K562 (cell line): ENCODE data around the gene GABPB1. TPM values are rescaled to one million over a fixed set of nuclear protein-coding genes. Genes with fewer than 3 reads are reported as not detected.

Experiments
- ARHGAP35 ChIP-seq: fragments of 450-650 bp; IDR thresholded peaks from 2 replicates; pipeline ENCODE4 v1.6.1; 2018; ENCODE audit not compliant: partially characterized antibody
- CCAR2 ChIP-seq: fragments of 200-400 bp; formaldehyde crosslinking; IDR thresholded peaks from 2 replicates; pipeline ENCODE4 v1.6.1; 2017; ENCODE audit warnings: mild to moderate bottlenecking, low read depth, low read length
- DMBX1 ChIP-seq: fragments of 250-450 bp; sonication (Bioruptor Pico); IDR thresholded peaks from 2 replicates; pipeline ENCODE4 v1.8.0; 2022; ENCODE audit warnings: inconsistent platforms, mild to moderate bottlenecking, moderate library complexity, borderline replicate concordance
- EWSR1 ChIP-seq: fragments of 450-650 bp; IDR thresholded peaks from 2 replicates; pipeline ENCODE4 v1.6.1; 2018; ENCODE audit warnings: borderline replicate concordance, mild to moderate bottlenecking, low read depth, moderate library complexity; ENCODE audit not compliant: partially characterized antibody
- JUND ChIP-seq, 2 experiments: IDR thresholded peaks; 2 replicates in 1 of 2; 3 replicates in 1 of 2; pipeline ENCODE4 v1.6.1; 2011; ENCODE audit warnings: borderline replicate concordance in 2 of 2, low read depth in 2 of 2, low read length in 2 of 2, improper control_type of control experiment in 1 of 2, missing biosample characterization in 1 of 2, missing genetic modification characterization in 1 of 2, missing genetic modification reagents in 1 of 2
- KDM1A ChIP-seq, 2 experiments: fragments of 450-650 bp; IDR thresholded peaks; 2 replicates each; pipeline ENCODE4 v1.6.1; 2016; ENCODE audit warnings: mild to moderate bottlenecking in 2 of 2
- KDM2B ChIP-seq: fragments of 250-450 bp; sonication (Bioruptor Pico); IDR thresholded peaks from 2 replicates; pipeline ENCODE4 v1.8.0; 2021; ENCODE audit warnings: mild to moderate bottlenecking, moderate library complexity
- MEIS2 ChIP-seq: fragments of 450-650 bp; IDR thresholded peaks from 2 replicates; pipeline ENCODE4 v1.6.1; 2014; ENCODE audit warnings: mild to moderate bottlenecking; ENCODE audit not compliant: partially characterized antibody
- PHB ChIP-seq: fragments of 250-450 bp; sonication (Bioruptor Pico); IDR thresholded peaks from 2 replicates; pipeline ENCODE4 v1.5.0; 2021
- POLR2A ChIP-seq: fragments of 450-650 bp; conservative IDR thresholded peaks from 2 replicates; pipeline ENCODE4 v1.6.1; 2016
- SIRT6 ChIP-seq: IDR thresholded peaks from one replicate; pipeline ENCODE4 v1.6.1; 2012; ENCODE audit warnings: low read depth, mild to moderate bottlenecking, control low read depth, inconsistent platforms, low read length, moderate library complexity
- STAG1 ChIP-seq: sonication (generic); formaldehyde crosslinking; IDR thresholded peaks from 2 replicates; pipeline ENCODE4 v1.5.0; 2020; ENCODE audit warnings: missing genetic modification reagents, borderline replicate concordance
- VEZF1 ChIP-seq: fragments of 200-800 bp; sonication (Bioruptor generic); IDR thresholded peaks from 2 replicates; pipeline ENCODE4 v1.6.1; 2017; ENCODE audit warnings: missing genetic modification characterization, missing compliant biosample characterization
- ZFP36 ChIP-seq: fragments of 150-350 bp; IDR thresholded peaks from 2 replicates; pipeline ENCODE4 v1.6.1; 2018; ENCODE audit warnings: low read length, low read depth; ENCODE audit not compliant: partially characterized antibody
- ZNF232 ChIP-seq: sonication (generic); formaldehyde crosslinking; IDR thresholded peaks from 2 replicates; pipeline ENCODE4 v1.8.0; 2022; ENCODE audit warnings: mild to moderate bottlenecking, missing genetic modification reagents
- polyA plus RNA-seq, 8 experiments: library from polyadenylated mRNA; depleted of rRNA in 4 of 8; stranded (reverse) in 5 of 8; unstranded in 3 of 8; fragments of >200 nt; fragmentation: Nextera tagmentation in 2 of 8; fragmentation: Illumina TruSeq in 1 of 8; extraction: Ambion mirVana in 2 of 8; extraction: Trizol in 1 of 8; gene quantifications; 2 replicates each; pipeline versions ENCODE4 v1.2.1 to v1.2.3, GENCODE V29; 2011 to 2014; ENCODE audit warnings: inconsistent platforms in 1 of 8, missing spikeins in 1 of 8
- total RNA-seq, 7 experiments: library from RNA; depleted of rRNA in 6 of 7; stranded (reverse); fragments of >200 nt in 6 of 7; fragmentation: Illumina TruSeq in 2 of 7; extraction: Trizol in 2 of 7; gene quantifications; 2 replicates each; pipeline versions ENCODE4 v1.2.1 to v1.2.3, GENCODE V29; 2011 to 2021; ENCODE audit warnings: low replicate concordance in 1 of 7
- TF ChIP-seq, protein P1 (sequence below): IDR thresholded peaks from 3 replicates; pipeline ENCODE4 v1.6.1; 2011; ENCODE audit warnings: borderline replicate concordance, mild to moderate bottlenecking, moderate library complexity; ENCODE audit not compliant: insufficient read length; ENCODE audit errors: extremely low read depth
- TF ChIP-seq, protein P2 (sequence below): fragments of 450-650 bp; IDR thresholded peaks from 2 replicates; pipeline ENCODE4 v1.6.1; 2017; ENCODE audit warnings: antibody characterized with exemption, mild to moderate bottlenecking

GABPB1 gene
- total and polyA plus RNA-seq, 9 of the 15 experiments (the other 6 are each of a cell fraction or from before 2014, with no cell fraction given), result 11.8 to 42.3 (median 33.2) TPM

DNA sequence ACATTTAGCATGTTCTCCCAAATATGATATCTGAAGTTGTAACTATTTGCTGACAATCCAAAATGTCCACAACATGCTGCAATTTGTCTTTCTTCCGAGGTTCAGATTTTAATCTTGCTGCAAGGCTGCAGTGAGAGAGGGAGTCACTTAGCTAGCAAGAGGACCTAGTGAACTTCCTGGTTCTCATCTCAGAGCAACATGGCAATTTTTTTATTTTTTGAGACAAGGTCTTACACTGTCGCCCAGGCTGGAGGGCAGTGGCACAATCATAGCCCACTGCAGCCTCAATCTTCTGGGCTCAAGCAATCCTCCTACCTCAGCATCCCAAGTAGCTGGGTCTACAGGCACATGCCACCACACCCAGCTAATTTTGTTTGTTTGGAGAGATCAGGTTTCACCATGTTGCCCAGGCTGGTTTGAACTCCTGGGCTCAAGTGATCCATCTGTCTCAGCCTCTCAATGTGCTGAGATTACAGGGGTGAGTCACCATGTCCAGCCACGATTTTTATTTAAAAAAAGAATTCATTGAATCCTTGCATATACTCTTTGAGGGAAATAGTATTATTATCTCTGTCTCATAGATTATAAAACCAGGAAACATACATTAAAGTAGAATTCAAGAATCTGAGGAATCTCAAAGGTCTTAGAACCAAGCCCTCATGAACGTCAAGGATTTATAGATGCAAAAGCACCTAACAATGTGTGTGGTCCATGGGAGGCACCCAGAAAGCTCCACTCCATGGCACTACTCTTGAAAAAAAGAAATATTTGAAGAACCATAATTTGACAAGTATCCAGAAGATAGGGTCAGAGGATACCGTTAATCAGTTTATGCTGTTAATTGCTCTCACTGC lies 98.6 kb downstream of the GABPB1 start (continued):
- TF ChIP-seq STAG1 (CRISPR knock-in tag) (no peak), KDM1A (IDR thresholded peaks at IDR 0.05) (peak; percentile 88 to 90), JUND (IDR thresholded peaks at IDR 0.05; ENCODE audit: borderline replicate concordance, low read depth, low read length) (peak; percentile 65; the same call in 1 of the 2 replicates), JUND (tag; IDR thresholded peaks at IDR 0.05; ENCODE audit: borderline replicate concordance, low read depth, low read length) (peak; percentile 56; the same call in 1 of the 3 replicates), MEIS2 (peak; percentile 13), KDM2B (CRISPR knock-in tag) (no peak), ZFP36 (no peak), ARHGAP35 (no peak), POLR2A (no peak), VEZF1 (CRISPR knock-in tag) (no peak), PHB (CRISPR knock-in tag) (no peak), DMBX1 (CRISPR knock-in tag) (no peak), ZNF232 (CRISPR knock-in tag) (no peak), SIRT6 (no peak), EWSR1 (no peak), CCAR2 (no peak)
- TF ChIP-seq, protein P1, sequence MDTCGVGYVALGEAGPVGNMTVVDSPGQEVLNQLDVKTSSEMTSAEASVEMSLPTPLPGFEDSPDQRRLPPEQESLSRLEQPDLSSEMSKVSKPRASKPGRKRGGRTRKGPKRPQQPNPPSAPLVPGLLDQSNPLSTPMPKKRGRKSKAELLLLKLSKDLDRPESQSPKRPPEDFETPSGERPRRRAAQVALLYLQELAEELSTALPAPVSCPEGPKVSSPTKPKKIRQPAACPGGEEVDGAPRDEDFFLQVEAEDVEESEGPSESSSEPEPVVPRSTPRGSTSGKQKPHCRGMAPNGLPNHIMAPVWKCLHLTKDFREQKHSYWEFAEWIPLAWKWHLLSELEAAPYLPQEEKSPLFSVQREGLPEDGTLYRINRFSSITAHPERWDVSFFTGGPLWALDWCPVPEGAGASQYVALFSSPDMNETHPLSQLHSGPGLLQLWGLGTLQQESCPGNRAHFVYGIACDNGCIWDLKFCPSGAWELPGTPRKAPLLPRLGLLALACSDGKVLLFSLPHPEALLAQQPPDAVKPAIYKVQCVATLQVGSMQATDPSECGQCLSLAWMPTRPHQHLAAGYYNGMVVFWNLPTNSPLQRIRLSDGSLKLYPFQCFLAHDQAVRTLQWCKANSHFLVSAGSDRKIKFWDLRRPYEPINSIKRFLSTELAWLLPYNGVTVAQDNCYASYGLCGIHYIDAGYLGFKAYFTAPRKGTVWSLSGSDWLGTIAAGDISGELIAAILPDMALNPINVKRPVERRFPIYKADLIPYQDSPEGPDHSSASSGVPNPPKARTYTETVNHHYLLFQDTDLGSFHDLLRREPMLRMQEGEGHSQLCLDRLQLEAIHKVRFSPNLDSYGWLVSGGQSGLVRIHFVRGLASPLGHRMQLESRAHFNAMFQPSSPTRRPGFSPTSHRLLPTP, result no peak
- TF ChIP-seq, protein P2, sequence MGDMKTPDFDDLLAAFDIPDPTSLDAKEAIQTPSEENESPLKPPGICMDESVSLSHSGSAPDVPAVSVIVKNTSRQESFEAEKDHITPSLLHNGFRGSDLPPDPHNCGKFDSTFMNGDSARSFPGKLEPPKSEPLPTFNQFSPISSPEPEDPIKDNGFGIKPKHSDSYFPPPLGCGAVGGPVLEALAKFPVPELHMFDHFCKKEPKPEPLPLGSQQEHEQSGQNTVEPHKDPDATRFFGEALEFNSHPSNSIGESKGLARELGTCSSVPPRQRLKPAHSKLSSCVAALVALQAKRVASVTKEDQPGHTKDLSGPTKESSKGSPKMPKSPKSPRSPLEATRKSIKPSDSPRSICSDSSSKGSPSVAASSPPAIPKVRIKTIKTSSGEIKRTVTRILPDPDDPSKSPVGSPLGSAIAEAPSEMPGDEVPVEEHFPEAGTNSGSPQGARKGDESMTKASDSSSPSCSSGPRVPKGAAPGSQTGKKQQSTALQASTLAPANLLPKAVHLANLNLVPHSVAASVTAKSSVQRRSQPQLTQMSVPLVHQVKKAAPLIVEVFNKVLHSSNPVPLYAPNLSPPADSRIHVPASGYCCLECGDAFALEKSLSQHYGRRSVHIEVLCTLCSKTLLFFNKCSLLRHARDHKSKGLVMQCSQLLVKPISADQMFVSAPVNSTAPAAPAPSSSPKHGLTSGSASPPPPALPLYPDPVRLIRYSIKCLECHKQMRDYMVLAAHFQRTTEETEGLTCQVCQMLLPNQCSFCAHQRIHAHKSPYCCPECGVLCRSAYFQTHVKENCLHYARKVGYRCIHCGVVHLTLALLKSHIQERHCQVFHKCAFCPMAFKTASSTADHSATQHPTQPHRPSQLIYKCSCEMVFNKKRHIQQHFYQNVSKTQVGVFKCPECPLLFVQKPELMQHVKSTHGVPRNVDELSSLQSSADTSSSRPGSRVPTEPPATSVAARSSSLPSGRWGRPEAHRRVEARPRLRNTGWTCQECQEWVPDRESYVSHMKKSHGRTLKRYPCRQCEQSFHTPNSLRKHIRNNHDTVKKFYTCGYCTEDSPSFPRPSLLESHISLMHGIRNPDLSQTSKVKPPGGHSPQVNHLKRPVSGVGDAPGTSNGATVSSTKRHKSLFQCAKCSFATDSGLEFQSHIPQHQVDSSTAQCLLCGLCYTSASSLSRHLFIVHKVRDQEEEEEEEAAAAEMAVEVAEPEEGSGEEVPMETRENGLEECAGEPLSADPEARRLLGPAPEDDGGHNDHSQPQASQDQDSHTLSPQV, result no peak
